Measurements from ENCODE around the gene FAM89A.

DNA sequence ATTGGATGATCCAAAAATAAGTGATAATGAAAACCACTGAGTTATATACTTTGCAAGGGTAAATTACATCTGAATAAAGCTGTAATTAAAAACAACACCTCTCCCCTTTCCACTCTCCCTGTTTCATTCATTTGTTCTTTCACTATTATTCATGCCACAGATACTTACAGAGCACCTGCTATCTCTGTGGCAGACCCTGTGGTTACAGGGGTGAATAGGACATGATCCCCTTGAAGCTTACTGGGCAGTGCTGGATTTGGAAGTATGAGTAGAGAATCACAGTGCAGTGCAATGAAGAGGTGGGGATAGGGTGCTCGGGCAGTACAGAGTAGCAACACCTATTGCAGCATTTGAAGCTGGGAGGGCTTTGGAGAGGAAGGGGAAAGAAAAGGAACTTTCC, 39.4 kb downstream of the FAM89A start:
- TF ChIP-seq, protein P1, sequence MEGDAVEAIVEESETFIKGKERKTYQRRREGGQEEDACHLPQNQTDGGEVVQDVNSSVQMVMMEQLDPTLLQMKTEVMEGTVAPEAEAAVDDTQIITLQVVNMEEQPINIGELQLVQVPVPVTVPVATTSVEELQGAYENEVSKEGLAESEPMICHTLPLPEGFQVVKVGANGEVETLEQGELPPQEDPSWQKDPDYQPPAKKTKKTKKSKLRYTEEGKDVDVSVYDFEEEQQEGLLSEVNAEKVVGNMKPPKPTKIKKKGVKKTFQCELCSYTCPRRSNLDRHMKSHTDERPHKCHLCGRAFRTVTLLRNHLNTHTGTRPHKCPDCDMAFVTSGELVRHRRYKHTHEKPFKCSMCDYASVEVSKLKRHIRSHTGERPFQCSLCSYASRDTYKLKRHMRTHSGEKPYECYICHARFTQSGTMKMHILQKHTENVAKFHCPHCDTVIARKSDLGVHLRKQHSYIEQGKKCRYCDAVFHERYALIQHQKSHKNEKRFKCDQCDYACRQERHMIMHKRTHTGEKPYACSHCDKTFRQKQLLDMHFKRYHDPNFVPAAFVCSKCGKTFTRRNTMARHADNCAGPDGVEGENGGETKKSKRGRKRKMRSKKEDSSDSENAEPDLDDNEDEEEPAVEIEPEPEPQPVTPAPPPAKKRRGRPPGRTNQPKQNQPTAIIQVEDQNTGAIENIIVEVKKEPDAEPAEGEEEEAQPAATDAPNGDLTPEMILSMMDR (IDR thresholded peaks at IDR 0.05), result no peak
- no peak for TF ChIP-seq POLR2A (IDR thresholded peaks at IDR 0.05)

Data from tibial nerve (tissue), 3 donors.